ENCODE measurements around the gene SUN1.
"Not testable (repeated sequence)": the region's sequence is repeated elsewhere in the genome, so short reads cannot be mapped to it uniquely, and the experiment has no call there.

The SUN1 gene

GRCh38 chr7:832167-832967 lies at the start of gene SUN1:
Gene SUN1, plus strand, starts transcription at chr7:832476. Its CDS starts 49 bp downstream, at chr7:832525.
- no peak for DNase-seq

DNA sequence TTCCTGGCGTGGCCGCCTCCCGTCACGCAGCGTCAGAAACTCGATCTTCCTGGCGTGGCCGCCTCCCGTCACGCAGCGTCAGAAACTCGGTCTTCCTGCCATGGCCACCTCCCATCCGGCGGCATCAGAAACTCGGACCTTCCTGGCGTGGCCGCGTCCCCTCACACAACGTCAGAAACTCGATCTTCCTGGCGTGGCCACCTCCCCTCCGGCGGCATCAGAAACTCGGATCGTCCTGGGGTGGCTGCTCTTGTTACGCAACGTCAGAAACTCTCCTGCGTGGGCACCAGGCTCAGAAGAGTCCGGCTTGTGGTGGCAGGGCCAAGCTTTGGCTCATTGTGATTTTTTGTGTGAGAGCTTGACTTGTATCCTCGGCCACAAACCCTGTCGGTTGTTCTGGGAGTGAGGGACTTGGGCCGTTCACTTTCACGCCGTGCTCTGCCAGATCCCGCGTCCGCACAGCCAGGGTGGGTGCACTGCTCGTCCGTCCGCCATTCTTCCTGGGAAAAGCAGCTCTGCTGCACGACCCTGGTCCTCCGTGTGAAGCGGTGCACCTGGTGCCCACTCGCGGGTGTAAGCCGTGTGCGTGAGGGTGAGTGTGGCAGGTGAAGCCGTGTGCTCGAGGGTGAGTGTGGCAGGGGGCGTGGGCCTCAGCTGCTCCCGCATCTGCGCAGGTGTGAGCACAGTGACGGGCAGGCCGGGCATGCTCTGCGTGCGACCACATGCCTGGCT lies 49.4 kb upstream of the SUN1 start:
- DNase-seq, result no peak

GRCh38 chr7:783556-784490 lies 48.5 kb upstream of the SUN1 start:
- DNase-seq, result no peak

GRCh38 chr7:784971-785370 lies 47.3 kb upstream of the SUN1 start:
- DNase-seq, result no peak

DNA sequence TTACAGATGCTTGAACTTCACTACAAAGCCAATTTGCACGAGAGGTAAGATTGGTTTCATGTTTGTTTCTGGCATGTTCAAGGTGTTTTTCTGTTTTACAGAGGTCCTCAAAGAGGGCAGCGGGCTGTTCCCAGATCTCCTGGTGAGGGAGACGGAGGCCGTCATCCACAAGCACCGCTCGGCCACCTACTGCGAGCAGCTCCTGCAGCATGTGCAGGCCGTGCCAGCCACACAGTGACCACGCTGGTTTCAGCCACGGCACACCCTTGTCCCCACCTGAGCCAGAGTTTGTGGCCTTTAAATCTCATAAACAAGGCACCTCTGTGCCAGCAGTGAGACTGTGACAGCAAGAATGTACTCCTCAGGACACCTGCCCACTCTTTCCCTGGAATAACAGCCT lies 46.9 kb upstream of the SUN1 start:
- DNase-seq, result no peak

GRCh38 chr7:786472-787255 lies 45.6 kb upstream of the SUN1 start:
- no peak for DNase-seq

GRCh38 chr7:787332-788240 lies 44.7 kb upstream of the SUN1 start:
- no peak for DNase-seq

- DNase-seq, result no peak
Observed at GRCh38 chr7:791519-791918, 40.8 kb upstream of the SUN1 start.

DNA sequence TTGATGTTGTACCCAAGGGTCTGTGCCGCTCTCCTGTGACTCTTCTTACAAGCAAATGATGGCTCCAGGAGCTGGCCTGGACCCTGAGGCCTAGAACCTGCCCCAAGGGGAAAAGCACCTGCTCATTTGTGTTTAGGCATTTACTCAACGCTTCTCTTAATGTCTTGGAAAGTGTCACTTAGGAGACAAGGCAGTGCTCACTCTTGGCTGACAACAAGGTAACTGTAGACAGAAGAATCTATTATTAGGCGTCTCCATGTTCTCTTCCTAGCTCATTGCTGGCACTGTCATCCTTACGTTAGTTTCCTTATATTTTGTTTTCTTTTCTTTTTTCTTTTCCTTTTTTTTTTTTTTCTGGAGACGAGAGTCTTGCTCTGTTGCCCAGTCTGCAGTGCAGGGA lies 38.1 kb upstream of the SUN1 start:
- DNase-seq, result no peak

- DNase-seq, result no peak
Observed at GRCh38 chr7:794671-795329, 37.5 kb upstream of the SUN1 start.

DNA sequence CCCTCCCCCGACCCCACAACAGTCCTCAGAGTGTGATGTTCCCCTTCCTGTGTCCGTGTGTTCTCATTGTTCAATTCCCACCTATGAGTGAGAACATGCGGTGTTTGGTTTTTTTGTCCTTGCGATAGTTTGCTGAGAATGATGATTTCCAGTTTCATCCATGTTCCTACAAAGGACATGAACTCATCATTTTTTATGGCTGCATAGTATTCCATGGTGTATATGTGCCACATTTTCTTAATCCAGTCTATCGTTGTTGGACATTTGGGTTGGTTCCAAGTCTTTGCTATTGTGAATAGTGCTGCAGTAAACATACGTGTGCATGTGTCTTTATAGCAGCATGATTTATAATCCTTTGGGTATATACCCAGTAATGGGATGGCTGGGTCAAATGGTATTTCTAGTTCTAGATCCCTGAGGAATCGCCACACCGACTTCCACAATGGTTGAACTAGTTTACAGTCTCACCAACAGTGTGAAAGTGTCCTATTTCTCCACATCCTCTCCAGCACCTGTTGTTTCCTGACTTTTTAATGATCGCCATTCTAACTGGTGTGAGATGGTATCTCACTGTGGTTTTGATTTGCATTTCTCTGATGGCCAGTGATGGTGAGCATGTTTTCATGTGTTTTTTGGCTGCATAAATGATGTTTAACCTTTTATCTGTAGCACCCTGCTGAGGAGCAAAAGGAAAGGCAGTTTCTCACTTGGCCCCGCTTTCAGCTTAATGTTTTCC lies 35.7 kb upstream of the SUN1 start:
- DNase-seq, result not testable (repeated sequence)

- DNase-seq, result no peak
Observed at GRCh38 chr7:798921-799470, 33.3 kb upstream of the SUN1 start.

GRCh38 chr7:800692-801091 lies 31.6 kb upstream of the SUN1 start:
- DNase-seq, result no peak

DNA sequence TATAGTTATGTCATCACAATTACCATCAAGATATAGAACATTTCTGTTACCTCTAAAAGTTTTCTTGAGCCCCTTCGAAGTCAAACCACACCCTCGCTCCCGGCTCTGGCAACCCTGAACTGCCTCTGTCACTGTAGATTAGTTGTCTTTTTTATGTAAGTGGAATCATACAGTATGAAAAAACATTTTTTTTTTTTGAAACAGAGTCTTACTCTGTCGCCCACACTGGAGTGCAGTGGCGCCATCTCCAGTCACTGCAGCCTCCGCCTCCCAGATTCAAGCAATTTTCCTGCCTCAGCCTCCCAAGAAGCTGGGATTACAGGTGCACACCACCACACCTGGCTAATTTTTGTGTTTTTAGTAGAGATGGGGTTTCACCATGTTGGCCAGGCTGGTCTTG lies 30.9 kb upstream of the SUN1 start:
- not testable (repeated sequence) for DNase-seq

- DNase-seq, result no peak
Observed at GRCh38 chr7:801940-802381, 30.3 kb upstream of the SUN1 start.

GRCh38 chr7:802500-803242 lies 29.6 kb upstream of the SUN1 start:
- DNase-seq, result no peak

DNA sequence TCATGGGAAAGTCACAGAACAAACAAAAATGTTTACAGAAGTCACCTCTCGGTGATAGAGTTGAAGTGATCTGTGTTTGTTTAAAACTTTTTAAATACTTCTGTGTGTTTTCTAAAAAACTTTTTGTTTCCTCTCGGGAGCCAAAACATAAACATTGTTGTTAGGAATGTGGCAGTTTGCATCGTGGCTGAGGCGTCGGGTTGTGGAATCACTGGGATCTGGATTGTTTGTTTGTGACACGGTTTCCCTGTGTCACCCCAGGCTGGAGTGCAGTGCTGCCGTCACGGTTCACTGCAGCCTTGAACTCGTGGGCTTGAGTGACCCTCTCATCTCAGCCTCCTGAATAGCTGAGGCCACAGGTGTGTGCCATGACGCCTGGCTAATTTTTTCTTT lies 29.0 kb upstream of the SUN1 start:
- DNase-seq, result no peak

DNA sequence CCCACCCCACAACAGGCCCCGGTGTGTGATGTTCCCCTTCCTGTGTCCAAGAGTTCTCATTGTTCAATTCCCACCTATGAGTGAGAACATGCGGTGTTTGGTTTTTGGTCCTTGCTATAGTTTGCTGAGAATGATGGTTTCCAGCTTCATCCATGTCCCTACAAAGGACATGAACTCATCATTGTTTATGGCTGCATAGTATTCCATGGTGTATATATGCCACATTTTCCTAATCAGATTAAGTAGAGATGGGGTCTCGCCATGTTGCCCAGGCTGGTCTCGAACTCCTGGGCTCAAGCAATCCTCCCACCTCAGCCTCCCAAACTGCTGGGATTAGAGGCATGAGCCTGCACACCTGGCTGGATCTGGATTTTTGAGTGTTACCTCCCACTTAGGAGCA lies 28.5 kb upstream of the SUN1 start:
- not testable (repeated sequence) for DNase-seq

DNA sequence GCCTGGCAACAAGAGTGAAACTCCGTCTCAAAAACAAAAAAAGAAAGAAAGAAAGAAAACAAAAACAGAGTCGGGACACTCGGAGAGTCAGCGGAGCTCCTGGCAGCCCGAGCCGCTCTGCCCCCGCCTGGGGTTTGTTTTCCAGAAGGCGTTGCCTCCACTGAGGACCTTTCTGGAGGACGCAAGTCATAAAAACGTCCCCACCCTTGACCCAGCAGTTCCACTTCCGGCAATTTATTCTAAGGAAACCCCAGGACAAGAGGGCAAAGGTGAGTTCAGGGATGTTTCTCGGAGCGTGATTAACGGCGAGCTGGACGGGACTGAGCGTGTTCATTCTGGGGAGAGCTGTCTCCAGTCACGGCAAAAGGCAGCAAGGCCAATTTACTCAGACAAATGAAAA lies 27.0 kb upstream of the SUN1 start:
- DNase-seq, result no peak

Data from NCI-H748 treated with DMSO at 0.1 percent for 48 hours (cell line).